Keratinocyte (primary cell): ENCODE measurements around the gene HPX.

Experiments used
- EZH2 ChIP-seq: IDR thresholded peaks from one replicate; pipeline ENCODE4 v1.6.1; 2012; ENCODE audit warnings: inconsistent platforms, mild to moderate bottlenecking, low read length, moderate library complexity
- TF ChIP-seq, protein P1 (sequence below), 3 experiments: IDR thresholded peaks in 1 of 3; conservative IDR thresholded peaks in 1 of 3; optimal IDR thresholded peaks in 1 of 3; 2 replicates in 2 of 3; 3 replicates in 1 of 3; pipeline versions ENCODE3 to v1.5.1; 2011; ENCODE audit warnings: low read length in 3 of 3, mild to moderate bottlenecking in 3 of 3, moderate library complexity in 2 of 3, control low read depth in 1 of 3, inconsistent platforms in 1 of 3; ENCODE audit not compliant: insufficient read depth in 2 of 3; ENCODE audit errors: extremely low read depth in 1 of 3

DNA sequence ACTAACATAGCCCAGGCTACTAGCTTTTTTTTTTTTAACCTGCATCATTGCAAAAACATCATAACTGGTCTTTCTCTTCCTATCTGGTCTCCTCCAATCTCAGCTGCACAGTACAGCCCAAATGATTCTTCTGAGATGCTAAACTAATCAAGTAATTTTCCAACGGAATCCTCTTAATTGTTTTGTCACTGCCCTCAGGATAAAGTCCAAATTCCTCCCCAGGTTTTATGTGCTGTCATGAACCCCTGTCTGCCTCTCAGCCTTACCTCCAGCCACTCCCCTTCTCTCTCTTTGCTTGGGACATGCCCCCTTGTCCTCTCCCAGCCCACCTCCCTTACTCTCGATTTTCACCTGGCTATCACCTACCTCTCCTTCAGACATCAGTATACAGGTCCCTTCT lies 34.4 kb downstream of the HPX start:
- TF ChIP-seq, protein P1, sequence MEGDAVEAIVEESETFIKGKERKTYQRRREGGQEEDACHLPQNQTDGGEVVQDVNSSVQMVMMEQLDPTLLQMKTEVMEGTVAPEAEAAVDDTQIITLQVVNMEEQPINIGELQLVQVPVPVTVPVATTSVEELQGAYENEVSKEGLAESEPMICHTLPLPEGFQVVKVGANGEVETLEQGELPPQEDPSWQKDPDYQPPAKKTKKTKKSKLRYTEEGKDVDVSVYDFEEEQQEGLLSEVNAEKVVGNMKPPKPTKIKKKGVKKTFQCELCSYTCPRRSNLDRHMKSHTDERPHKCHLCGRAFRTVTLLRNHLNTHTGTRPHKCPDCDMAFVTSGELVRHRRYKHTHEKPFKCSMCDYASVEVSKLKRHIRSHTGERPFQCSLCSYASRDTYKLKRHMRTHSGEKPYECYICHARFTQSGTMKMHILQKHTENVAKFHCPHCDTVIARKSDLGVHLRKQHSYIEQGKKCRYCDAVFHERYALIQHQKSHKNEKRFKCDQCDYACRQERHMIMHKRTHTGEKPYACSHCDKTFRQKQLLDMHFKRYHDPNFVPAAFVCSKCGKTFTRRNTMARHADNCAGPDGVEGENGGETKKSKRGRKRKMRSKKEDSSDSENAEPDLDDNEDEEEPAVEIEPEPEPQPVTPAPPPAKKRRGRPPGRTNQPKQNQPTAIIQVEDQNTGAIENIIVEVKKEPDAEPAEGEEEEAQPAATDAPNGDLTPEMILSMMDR (optimal IDR thresholded peaks at IDR 0.05 in 1 of 3, IDR thresholded peaks at IDR 0.05 in 1 of 3, conservative IDR thresholded peaks at IDR 0.05 in 1 of 3; ENCODE audit: extremely low read depth in 1 of 3, insufficient read depth in 2 of 3, low read length in 3 of 3): no peak
- no peak for TF ChIP-seq EZH2
